Lung microvascular endothelial cell (primary cell): ENCODE data around the gene LGALS1. TPM values are rescaled to one million over a fixed set of nuclear protein-coding genes. Genes with fewer than 3 reads are reported as not detected.
"Not testable (repeated sequence)": the region's sequence is repeated elsewhere in the genome, so short reads cannot be mapped to it uniquely, and the experiment has no call there.

Source experiments
- DNase-seq, 2 donors: peaks; one replicate each; pipeline versions ENCODE4 v3.0.0 to v3.0.0-alpha.2; 2010; ENCODE audit warnings: low read depth in 2 of 2
- total RNA-seq: library from RNA; depleted of rRNA; stranded (reverse); fragments of >200 nt; gene quantifications from 2 replicates; pipeline ENCODE4 v1.2.1, GENCODE V29; 2014

The LGALS1 gene
- total RNA-seq, 1 donor from 2014 or later: 2,589 TPM

DNA sequence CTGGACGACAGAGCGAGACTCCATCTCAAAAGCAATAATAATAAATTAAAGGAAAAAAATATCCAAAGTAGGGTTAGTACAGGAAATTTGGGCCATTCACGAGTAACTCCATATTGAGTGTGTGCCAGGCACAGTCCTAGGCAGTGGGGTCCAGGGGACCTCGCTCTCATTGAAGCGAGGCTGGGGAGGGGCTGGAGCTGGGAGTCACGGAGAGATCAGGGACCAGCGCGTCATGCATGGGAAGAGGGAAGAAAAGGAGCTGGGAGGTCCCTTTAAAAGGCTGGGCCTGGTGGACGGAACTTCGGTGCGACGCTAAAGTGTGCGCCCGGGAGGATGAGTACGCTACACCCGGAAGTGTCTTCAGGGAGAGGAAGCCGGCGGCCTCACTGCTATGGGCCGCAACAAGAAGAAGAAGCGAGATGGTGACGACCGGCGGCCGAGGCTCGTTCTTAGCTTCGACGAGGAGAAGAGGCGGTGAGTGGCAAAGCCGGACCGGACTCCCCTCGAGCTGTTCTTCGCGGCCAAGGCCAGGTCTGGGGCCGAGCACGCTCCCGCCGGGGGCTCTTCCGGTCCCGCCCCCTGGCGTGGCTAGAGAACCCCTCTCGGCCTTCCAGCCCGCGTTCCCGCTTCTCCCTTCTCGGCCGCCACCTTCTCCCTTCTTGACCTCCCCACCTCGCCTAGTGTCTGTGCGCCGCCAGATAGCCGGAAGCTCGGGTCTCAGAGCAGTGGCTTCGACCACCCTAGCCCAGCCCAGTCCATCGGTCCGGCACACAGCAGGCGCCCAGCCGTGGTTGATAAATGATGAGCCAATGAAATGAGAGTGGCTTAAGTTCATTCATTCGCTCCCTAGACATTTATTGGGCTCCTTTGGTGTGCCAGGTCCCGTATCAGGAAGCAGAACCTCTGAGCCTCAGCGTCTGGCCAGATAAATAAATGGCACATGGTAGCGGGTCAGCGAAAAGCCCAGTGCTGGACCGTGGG is 10.9 kb downstream of the LGALS1 start, which contains the start of gene NOL12:
NOL12 (plus strand) TSS at position 342 of the 981 bp plus-strand sequence; CDS start at position 392, 50 bp downstream.
- peak; percentile 90 to 92 for DNase-seq

DNA sequence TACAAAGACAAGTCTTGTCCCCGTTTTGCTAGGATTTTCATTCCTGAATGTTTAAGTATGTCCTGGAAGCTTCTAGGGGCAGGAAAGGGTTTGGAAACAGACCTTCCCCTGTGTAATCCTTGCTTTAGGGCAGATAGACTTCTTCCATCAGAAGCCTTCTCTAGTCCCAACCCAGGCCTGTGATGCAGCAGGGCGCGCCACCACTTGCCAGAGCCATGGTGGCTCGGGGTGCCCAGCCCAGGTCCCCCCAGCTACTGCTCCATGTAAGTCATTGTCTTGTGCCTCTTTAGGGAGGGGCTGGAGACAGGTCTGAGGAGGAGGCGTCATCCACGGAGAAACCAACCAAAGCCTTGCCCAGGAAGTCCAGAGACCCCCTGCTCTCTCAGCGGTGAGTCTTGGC is 15.0 kb downstream of the LGALS1 start:
- DNase-seq: no peak

GRCh38 chr22:37690901-37691504 is 15.6 kb downstream of the LGALS1 start:
- no peak for DNase-seq

- DNase-seq: no peak
Observed at GRCh38 chr22:37692627-37693285, 17.3 kb downstream of the LGALS1 start.

DNA sequence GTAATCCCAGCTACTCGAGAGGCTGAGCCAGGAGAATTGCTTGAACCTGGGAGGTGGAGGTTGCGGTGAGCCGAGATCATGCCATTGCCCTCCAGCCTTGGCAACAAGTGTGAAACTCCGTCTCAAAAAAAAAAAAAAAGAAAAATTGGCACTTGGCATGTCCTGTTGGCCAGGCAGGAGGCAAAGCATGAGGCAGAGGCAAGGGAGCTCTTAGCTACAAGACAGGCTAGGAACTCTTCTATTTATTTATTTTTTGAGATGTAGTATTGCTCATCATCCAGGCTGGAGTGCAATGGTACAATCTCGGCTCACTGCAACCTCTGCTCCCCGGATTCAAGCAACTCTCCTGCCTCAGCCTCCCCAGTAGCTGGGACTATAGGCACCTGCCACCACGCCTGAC is 18.7 kb downstream of the LGALS1 start:
- not testable (repeated sequence) for DNase-seq

DNA sequence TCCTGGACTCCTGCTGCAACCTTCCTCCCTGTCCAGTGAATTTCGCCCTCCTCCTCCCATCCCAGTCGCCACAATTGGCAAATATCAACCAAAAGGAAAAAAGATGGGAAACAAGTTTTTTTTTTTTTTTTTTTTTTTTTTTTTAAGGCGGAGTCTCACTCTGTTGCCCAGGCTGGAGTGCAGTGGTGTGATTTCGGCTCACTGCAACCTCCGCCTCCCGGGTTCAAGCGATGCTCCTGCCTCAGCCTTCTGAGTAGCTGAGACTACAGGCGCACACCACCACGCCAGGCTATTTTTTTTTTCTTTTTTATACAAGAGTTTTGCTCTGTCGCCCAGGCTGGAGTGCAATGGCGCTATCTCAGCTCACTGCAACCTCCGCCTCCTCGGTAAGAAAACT is 20.8 kb downstream of the LGALS1 start:
- not testable (repeated sequence) for DNase-seq

DNA sequence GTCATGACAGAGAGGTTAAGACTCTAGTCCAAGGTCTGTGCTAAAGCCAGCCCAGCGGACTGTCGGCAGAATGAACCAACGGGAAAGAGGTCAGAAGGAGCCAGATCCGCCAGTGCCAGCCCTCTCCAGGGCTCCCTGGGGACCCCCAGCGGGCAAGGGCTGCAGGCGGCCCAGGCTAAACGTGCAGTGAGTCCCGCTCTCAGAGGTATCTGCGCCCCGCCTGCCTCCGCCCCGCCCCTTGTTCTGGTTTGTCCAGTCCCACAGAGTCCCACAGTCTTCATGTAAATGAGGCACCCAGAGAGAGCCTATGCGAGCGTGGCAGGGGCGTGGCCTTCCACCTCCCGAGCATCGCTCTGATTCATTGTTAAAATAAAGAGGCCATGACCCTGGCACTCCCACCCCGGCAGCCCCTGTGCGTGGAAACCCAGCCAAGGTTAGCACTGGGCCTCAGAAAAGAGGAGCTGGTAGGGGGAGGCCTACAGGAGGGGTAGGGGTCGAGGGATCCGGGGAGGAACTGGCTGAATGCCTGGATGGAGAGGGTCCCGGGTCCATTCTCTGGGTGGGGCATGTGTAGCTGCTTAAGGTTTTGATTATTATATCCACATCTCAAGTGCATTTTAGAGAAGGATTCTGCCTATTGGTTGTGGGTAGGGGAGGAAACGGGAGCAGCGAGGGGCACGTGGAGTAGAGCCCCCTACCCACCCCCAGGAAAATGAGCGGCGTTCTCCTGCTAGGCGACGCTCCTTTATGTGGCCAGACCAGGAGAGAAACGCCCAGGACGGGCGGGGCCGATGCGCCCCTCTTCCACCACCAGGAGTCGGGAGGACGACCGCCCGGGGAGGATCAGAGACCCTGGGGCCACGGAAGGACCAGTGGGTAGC is 21.5 kb downstream of the LGALS1 start, which contains the start of gene TRIOBP:
TRIOBP (plus strand) TSS at position 392 of the 881 bp plus-strand sequence. CDS start 4,318 bp downstream, outside the sequence.
- peak; percentile 92 to 93 for DNase-seq

DNA sequence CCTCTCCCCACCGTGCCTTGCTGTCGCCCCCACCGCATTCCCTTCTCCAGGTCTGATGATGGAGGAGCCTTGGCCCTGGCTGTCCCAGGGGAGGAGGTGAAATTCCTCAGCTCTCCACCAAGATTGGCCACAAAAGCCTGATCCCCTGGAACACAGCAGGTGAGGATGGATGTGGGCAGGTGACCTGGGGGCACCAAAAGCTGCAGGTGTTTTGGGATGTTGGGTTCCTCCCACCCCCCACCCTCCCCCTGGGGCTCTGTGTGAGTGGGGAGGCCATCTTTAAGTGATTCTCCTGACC is 22.1 kb downstream of the LGALS1 start:
- DNase-seq: no peak

DNA sequence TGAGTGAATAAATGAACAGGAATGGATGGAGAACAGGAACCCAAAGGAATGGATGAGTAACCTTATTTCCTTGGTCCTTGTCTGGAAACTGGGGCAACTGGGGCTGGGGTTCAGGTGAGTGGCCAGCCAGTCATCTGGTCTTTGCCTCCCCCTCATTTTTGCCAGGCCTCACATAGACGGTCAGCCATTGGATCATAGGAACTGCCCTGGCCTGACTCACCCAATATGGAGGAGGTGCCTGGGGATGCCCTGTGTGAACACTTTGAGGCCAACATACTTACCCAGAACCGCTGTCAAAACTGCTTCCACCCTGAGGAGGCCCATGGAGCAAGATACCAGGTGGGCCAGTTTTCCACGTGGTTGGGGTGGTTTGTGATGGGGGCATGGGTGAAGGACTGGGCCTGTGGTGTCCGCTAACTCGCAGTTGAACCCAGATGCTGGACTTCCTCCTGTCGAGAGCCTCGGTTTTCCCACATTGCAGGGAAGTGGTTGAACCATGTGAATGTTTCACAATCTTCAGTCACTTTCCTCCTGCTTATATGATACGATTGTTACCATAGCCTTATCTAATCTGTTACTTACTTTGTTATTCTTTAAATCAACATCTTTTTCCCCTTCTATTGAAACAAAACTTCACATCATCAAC is 25.8 kb downstream of the LGALS1 start:
- no peak for DNase-seq

- no peak for DNase-seq
Observed at GRCh38 chr22:37703906-37704305, 28.5 kb downstream of the LGALS1 start.

DNA sequence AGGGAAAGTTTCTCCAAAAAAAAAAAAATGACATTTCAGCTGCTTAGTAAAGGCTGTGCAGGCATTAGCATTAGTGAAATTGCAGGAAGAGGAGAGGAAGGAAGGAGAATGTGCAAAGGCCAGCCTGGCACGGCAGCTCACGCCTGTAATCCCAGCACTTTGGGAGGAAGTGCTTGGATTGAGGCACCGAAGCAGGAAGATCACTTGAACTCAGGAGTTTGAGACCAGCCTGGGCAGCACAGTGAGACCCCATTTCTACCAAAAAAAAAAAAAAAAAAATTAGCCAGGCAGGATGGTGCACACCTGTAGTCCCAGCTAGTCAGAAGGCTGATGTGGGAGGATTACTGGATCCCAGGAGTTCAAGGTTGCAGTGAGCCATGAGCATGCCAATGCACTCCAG is 29.2 kb downstream of the LGALS1 start:
- peak in 1 of 2 donors; percentile 30 for DNase-seq

- no peak for DNase-seq
Observed at GRCh38 chr22:37705205-37705604, 29.8 kb downstream of the LGALS1 start.

GRCh38 chr22:37708580-37709444 is 33.4 kb downstream of the LGALS1 start:
- peak in 1 of 2 donors; percentile 18 for DNase-seq

DNA sequence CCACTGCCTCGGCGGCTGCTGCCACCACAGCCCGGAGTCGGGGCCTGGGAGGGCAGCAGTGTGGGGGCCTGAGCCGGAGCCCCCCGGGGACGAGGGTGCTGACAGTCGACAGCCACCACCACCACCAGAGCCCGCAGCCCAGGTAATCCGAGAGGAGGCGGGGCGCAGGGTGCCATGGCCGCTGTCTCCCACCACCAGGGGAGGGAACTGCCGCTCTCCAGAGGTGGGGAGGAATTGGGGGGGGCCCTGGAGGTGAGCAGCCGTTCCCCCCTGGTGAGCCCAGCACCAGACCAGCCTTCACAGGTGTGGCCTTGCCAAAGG is 34.0 kb downstream of the LGALS1 start:
- no peak for DNase-seq

GRCh38 chr22:37710675-37711074 is 35.2 kb downstream of the LGALS1 start:
- DNase-seq: no peak

- DNase-seq: no peak
Observed at GRCh38 chr22:37711490-37711889, 36.1 kb downstream of the LGALS1 start.

DNA sequence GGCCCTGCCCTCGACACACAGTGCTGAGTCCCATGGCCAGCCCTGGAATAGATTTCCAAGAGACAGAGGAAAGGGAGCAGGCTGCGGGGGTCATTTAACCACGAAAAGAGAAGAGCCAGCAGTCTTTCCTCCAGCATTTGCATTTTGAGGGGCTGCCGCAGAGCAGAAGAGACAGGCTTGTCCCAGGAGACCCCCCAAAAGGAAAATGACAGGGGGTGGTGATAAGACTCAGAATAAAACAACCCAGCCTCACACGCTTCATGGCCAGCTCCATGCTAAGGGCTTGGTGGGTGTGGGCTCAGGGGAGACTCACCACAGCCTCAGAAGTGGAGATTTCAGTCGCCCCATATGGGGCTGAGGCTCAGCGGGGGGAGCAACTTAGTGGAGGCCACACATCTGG is 38.3 kb downstream of the LGALS1 start:
- no peak for DNase-seq

GRCh38 chr22:37714634-37715033 is 39.2 kb downstream of the LGALS1 start:
- no peak for DNase-seq

DNA sequence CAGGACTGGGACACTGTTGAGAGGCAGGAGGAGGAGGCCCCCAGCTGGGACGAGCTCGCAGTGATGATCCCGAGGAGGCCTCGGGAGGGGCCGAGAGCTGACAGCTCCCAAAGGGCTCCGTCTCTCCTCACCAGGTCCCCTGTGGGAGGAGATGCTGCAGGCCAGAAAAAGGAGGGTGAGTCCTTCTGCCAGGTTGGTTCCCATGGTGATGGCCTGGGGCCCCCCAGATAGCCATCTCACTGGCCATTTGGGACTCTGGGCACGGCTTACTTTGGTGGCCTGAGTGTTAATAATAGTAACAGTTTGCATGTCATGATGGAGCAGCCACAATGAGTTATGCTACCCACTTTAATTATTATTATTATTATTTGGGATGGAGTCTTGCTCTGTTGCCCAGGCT is 40.3 kb downstream of the LGALS1 start:
- no peak for DNase-seq

- DNase-seq: no peak
Observed at GRCh38 chr22:37716708-37717107, 41.3 kb downstream of the LGALS1 start.
